Fibroblast of lung (primary cell): Measurements from ENCODE around the gene ITPK1. TPM values are rescaled to one million over a fixed set of nuclear protein-coding genes. Genes with fewer than 3 reads are reported as not detected.

Source experiments
- DNase-seq, 2 donors: peaks; one replicate each; pipeline versions ENCODE4 v3.0.0 to v3.0.0-alpha.2; 2010; ENCODE audit warnings: low read depth in 2 of 2
- H2AFZ ChIP-seq: 2 replicates; pipeline ENCODE4 v1.5.1; 2012; ENCODE audit warnings: low read length, control low read depth, inconsistent platforms
- H3K27ac ChIP-seq: 2 replicates; pipeline ENCODE4 v1.5.1; 2011; ENCODE audit warnings: low read length, control low read depth; ENCODE audit not compliant: insufficient read depth
- H3K27me3 ChIP-seq: 2 replicates; pipeline ENCODE4 v1.5.1; 2011; ENCODE audit warnings: mild to moderate bottlenecking, low read length; ENCODE audit not compliant: control insufficient read depth, insufficient read depth
- H3K36me3 ChIP-seq: 2 replicates; pipeline ENCODE4 v1.5.1; 2011; ENCODE audit warnings: low read length; ENCODE audit not compliant: control insufficient read depth, insufficient read depth
- H3K4me1 ChIP-seq: 2 replicates; pipeline ENCODE4 v1.5.1; 2011; ENCODE audit warnings: low read length; ENCODE audit not compliant: control insufficient read depth, insufficient read depth; ENCODE audit errors: extremely low read depth
- H3K4me2 ChIP-seq: 2 replicates; pipeline ENCODE4 v1.5.1; 2011; ENCODE audit warnings: low read length, control low read depth; ENCODE audit not compliant: insufficient read depth; ENCODE audit errors: extremely low read depth
- H3K4me3 ChIP-seq, 4 experiments: fragments of 200-600 bp in 1 of 4; sonication (generic) in 1 of 4; replicated peaks in 1 of 4; 2 replicates each; pipeline ENCODE4 v1.5.1; 2011 to 2016; ENCODE audit warnings: low read length in 4 of 4, low read depth in 3 of 4, mild to moderate bottlenecking in 3 of 4, control low read depth in 2 of 4, inconsistent platforms in 1 of 4, mixed read lengths in 1 of 4; ENCODE audit not compliant: insufficient read depth in 1 of 4; ENCODE audit errors: control extremely low read depth in 1 of 4
- H3K79me2 ChIP-seq: 2 replicates; pipeline ENCODE4 v1.5.1; 2012; ENCODE audit warnings: mild to moderate bottlenecking, low read length, inconsistent platforms; ENCODE audit not compliant: control insufficient read depth, insufficient read depth
- H3K9ac ChIP-seq: 2 replicates; pipeline ENCODE4 v1.5.1; 2011; ENCODE audit warnings: mild to moderate bottlenecking, low read length, control low read depth; ENCODE audit not compliant: insufficient read depth
- H3K9me3 ChIP-seq: 2 replicates; pipeline ENCODE4 v1.5.1; 2012; ENCODE audit warnings: low read depth, low read length; ENCODE audit not compliant: control insufficient read depth, insufficient read depth
- H4K20me1 ChIP-seq: 2 replicates; pipeline ENCODE4 v1.5.1; 2011; ENCODE audit warnings: low read length; ENCODE audit not compliant: control insufficient read depth, insufficient read depth; ENCODE audit errors: extremely low read depth
- EZH2 ChIP-seq: IDR thresholded peaks from 2 replicates; pipeline ENCODE4 v1.5.1; 2012; ENCODE audit warnings: low read length, control low read depth, mild to moderate bottlenecking; ENCODE audit errors: missing control alignments
- polyA plus RNA-seq, 2 donors: library from polyadenylated mRNA; depleted of rRNA in 1 of 2; stranded (reverse) in 1 of 2; unstranded in 1 of 2; fragments of >200 nt; gene quantifications; 2 replicates each; pipeline ENCODE4 v1.2.1, GENCODE V29; 2011 to 2012; ENCODE audit warnings: missing spikeins in 1 of 2
- total RNA-seq: library from RNA; depleted of rRNA; stranded (reverse); fragments of >200 nt; gene quantifications from 2 replicates; pipeline ENCODE4 v1.2.1, GENCODE V29; 2014
- TF ChIP-seq, protein P1 (sequence below), 2 donors: IDR thresholded peaks in 1 of 2; conservative IDR thresholded peaks in 1 of 2; 1 replicate in 1 of 2; 2 replicates in 1 of 2; pipeline ENCODE4 v1.5.1; 2011 to 2012; ENCODE audit warnings: low read length in 2 of 2, control low read depth in 1 of 2, inconsistent platforms in 1 of 2, low read depth in 1 of 2, mild to moderate bottlenecking in 1 of 2

The ITPK1 gene
- total and polyA plus RNA-seq, 2 donors (not counting 1 experiment from before 2014, with no cell fraction given), result 9.2 to 23.1 TPM

DNA sequence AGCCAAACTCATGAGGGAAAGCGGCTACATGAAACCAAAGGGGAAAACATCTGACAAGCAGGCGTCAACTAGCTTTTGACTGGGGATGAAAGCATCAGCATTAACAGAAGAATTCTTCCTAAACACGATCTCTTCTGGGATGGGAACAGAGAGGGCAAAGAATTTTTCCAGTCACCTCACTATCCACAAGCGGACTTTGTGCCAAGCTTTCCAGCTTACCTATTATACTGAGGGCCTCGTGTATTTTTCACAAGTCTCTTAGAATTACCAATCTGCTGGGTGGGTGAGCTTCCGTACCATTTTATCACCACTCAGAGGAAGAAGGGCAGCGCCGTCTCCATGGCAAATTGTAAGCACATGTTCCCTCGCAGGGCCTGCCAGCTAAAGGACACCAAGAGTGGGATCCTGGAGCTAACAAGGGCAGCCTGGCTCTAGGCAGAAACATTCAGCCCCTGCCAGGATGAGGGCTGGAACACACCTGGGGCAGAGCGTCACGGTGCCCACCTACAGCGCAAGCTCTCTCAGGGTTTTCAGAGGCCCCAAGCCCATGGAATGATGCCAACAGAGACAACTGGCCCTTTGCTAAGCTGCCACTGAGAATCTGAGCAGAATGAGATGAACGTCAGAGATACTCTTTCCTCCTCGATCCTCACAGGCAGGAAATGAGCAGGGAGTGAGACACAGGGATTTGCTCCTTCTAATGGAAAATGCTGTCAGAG, 118.2 kb downstream of the ITPK1 start:
- Histone ChIP-seq H3K4me2 (no peak overlapping the region), H3K9ac (no peak overlapping the region), H3K4me1 (no peaks in the 10 kb centered on the region), H2AFZ (no peak overlapping the region), H4K20me1 (no peaks in the 10 kb centered on the region), H3K9me3 (no peaks in the 10 kb centered on the region), H3K36me3 (no peaks in the 10 kb centered on the region), H3K79me2 (no peaks in the 10 kb centered on the region), H3K4me3 (no peak overlapping the region), H3K27me3 (no peaks in the 10 kb centered on the region), H3K27ac (no peak overlapping the region)
- no peak for TF ChIP-seq EZH2
- TF ChIP-seq, protein P1, sequence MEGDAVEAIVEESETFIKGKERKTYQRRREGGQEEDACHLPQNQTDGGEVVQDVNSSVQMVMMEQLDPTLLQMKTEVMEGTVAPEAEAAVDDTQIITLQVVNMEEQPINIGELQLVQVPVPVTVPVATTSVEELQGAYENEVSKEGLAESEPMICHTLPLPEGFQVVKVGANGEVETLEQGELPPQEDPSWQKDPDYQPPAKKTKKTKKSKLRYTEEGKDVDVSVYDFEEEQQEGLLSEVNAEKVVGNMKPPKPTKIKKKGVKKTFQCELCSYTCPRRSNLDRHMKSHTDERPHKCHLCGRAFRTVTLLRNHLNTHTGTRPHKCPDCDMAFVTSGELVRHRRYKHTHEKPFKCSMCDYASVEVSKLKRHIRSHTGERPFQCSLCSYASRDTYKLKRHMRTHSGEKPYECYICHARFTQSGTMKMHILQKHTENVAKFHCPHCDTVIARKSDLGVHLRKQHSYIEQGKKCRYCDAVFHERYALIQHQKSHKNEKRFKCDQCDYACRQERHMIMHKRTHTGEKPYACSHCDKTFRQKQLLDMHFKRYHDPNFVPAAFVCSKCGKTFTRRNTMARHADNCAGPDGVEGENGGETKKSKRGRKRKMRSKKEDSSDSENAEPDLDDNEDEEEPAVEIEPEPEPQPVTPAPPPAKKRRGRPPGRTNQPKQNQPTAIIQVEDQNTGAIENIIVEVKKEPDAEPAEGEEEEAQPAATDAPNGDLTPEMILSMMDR (conservative IDR thresholded peaks at IDR 0.05 in 1 of 2, IDR thresholded peaks at IDR 0.05 in 1 of 2; ENCODE audit: low read depth in 1 of 2, low read length in 2 of 2), result no peak
- DNase-seq, result no peak

- H3K27ac ChIP-seq, result no peak overlapping the region
- H3K9ac ChIP-seq, result no peak overlapping the region
- no peak overlapping the region for H3K4me3 ChIP-seq
- no peak overlapping the region for H2AFZ ChIP-seq
- H3K9me3 ChIP-seq, result no peaks in the 10 kb centered on the region
- TF ChIP-seq, protein P1 (conservative IDR thresholded peaks at IDR 0.05 in 1 of 2, IDR thresholded peaks at IDR 0.05 in 1 of 2; ENCODE audit: low read depth in 1 of 2, low read length in 2 of 2), result no peak
- no peak for TF ChIP-seq EZH2
- H3K4me1 ChIP-seq, result no peaks in the 10 kb centered on the region
- H3K36me3 ChIP-seq, result no peaks in the 10 kb centered on the region
- no peak overlapping the region for H3K4me2 ChIP-seq
- DNase-seq, result no peak
- no peaks in the 10 kb centered on the region for H3K79me2 ChIP-seq
- H4K20me1 ChIP-seq, result no peaks in the 10 kb centered on the region
- H3K27me3 ChIP-seq, result no peaks in the 10 kb centered on the region
These were observed 120.1 kb downstream of the ITPK1 start for GRCh38 chr14:92995620-92996019.

DNA sequence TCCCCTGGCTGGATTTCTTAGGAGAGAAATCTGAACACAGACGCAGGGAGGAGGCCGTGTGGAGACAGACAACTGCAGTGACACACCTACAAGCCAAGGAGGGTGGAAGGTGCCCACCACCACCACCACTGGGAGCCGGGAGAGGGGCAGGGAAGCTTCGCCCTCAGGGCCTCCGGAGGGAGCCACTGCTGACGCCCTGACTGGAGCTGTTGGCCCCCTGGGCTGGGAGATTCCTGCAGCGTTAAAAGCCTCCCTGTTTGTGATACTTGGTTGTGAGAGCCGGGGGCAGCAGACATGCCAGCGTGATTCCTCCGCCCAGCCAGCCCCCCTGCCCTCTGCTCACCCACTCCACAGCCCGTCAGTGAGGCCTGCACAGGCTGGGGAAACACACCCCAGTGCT, 120.8 kb downstream of the ITPK1 start:
- no peak overlapping the region for H3K4me3 ChIP-seq
- H2AFZ ChIP-seq, result no peak overlapping the region
- H4K20me1 ChIP-seq, result no peaks in the 10 kb centered on the region
- no peak overlapping the region for H3K27ac ChIP-seq
- TF ChIP-seq EZH2, result no peak
- TF ChIP-seq, protein P1 (conservative IDR thresholded peaks at IDR 0.05 in 1 of 2, IDR thresholded peaks at IDR 0.05 in 1 of 2; ENCODE audit: low read depth in 1 of 2, low read length in 2 of 2), result no peak
- no peaks in the 10 kb centered on the region for H3K9me3 ChIP-seq
- no peak for DNase-seq
- H3K4me1 ChIP-seq, result no peaks in the 10 kb centered on the region
- no peaks in the 10 kb centered on the region for H3K36me3 ChIP-seq
- no peak overlapping the region for H3K9ac ChIP-seq
- no peaks in the 10 kb centered on the region for H3K27me3 ChIP-seq
- no peak overlapping the region for H3K4me2 ChIP-seq
- H3K79me2 ChIP-seq, result no peaks in the 10 kb centered on the region
